PC-3 (cell line): ENCODE results near the gene SLC25A41.

Source experiments
- CTCF ChIP-seq: fragments of 300-600 bp; sonication (generic); conservative IDR thresholded peaks from 2 replicates; pipeline ENCODE4 v1.5.1; 2017; ENCODE audit warnings: antibody characterized with exemption, low read depth, mild to moderate bottlenecking, low read length
- EZH2 ChIP-seq: fragments of 300-600 bp; sonication (generic); IDR thresholded peaks from one replicate; pipeline ENCODE4 v1.6.1; 2017; ENCODE audit warnings: antibody characterized with exemption, mild to moderate bottlenecking, low read length; ENCODE audit not compliant: unreplicated experiment

GRCh38 chr19:6378041-6378440 is 55.5 kb downstream of the SLC25A41 start:
- TF ChIP-seq CTCF: no peak
- no peak for TF ChIP-seq EZH2
